ENCODE results near the gene LHFPL3.

DNA sequence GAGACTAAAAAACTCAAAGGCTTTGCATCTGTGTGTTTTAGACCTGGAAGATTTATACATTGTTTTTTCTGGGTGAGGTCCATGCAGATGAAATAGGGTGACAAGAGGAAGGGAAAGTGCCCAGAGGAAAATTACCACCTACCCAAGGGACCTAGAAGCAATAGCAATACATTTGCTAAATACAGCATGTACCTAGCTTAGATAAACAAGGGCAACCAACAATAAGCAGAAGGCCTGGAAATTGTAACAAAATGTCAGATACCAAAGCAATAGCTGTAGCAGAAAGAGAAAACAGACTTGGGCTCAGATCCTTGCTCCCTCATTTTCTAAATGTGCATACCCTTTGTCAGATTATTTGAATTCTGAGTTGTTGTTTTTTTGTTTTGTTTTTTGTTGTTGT lies 367.2 kb downstream of the LHFPL3 start:
- no peak for TF ChIP-seq EZH2 (IDR thresholded peaks at IDR 0.05; ENCODE audit: low read depth)
- TF ChIP-seq, protein P1, sequence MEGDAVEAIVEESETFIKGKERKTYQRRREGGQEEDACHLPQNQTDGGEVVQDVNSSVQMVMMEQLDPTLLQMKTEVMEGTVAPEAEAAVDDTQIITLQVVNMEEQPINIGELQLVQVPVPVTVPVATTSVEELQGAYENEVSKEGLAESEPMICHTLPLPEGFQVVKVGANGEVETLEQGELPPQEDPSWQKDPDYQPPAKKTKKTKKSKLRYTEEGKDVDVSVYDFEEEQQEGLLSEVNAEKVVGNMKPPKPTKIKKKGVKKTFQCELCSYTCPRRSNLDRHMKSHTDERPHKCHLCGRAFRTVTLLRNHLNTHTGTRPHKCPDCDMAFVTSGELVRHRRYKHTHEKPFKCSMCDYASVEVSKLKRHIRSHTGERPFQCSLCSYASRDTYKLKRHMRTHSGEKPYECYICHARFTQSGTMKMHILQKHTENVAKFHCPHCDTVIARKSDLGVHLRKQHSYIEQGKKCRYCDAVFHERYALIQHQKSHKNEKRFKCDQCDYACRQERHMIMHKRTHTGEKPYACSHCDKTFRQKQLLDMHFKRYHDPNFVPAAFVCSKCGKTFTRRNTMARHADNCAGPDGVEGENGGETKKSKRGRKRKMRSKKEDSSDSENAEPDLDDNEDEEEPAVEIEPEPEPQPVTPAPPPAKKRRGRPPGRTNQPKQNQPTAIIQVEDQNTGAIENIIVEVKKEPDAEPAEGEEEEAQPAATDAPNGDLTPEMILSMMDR (conservative IDR thresholded peaks at IDR 0.05): no peak
